HG03135 (cell line): Measurements from ENCODE around the gene CROCC2.

ENCODE experiments used
- ATAC-seq: cut with Tn5 transposase; IDR thresholded peaks from one replicate; pipeline ENCODE4 v1.9.1; 2021; ENCODE audit warnings: mild to moderate bottlenecking, moderate library complexity; ENCODE audit not compliant: unreplicated experiment

The CROCC2 gene

DNA sequence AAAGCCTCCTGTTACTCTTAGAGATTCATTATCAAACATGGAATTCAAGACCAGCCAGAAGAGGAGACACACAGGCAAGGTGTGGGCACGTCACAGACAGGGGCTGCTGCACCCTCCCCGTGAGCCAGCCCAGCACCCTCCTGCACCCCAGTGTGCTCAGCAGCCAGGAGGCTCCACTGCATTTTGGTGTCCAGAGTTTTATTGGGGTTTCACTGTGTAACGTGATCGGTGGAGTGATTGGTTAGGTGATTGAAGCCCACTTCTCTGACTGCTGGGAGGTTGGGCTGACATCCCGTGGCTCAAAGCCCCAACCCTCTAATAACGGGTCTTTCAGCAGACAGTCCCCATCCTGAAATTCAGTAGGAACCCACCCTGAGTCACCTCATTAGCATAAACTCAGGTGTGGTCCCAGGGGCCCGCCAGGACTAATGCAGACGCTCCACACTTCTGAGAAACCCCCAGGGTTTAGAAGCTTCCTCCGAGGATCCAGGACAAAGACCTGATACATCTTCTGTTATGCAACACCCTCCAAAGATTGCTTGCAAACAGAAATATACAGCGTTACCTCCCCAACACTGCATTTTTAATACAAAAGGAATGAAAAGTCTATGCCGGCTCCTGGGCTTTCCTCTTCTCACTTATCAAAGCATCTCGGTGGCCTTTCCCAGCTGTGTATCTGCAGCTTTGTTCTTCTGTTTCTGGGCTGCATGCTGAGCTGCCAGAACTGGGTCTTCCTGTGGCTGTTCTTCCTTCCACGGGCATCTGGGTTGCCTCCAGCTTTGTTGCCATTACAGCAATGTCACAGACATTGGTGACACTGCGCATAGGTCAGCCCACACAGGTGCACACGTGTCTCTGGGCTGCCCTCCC is 48.5 kb downstream of the CROCC2 start:
- ATAC-seq: no peak

DNA sequence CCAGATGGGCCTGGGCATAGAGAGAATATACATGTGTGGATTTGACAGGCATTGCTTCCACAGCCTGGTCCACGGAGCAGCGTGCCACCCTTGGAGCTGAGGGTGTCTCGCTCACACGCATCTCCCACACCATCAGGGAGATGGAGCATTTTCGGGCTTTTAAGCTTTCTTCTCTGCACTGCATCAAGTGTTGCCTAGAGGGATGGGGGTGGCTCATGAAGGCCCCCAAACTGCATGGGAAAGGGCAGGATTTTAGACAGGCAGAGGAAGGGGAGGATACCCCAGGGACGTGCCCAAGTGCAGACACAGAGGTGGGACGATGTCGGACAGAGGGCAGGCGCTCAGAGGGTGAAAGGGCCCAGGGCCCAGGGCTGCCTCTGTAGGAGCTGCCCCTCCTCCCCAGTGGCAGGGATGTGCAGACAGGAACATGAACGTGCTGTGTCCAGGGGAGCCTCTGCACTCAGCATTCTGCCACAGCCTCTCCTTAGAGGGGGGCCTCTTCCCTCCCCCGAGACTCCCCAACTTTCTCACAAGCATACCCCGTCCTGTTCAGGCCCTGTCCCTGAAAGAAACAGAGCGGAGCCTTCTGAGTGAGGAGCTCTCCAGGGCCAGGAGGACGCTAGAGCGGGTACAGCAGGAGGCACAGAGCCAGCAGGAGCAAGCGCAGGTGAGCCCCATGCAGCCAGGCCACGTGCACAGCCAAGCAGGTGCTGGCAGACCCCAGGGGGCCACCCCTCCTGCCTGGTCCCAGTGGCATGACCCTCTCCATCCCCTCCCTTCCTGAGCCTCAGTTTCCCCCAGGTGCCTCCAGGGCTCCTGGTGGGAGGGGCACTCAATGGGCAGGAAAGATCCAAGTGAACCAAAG is 49.4 kb downstream of the CROCC2 start:
- ATAC-seq: no peak

DNA sequence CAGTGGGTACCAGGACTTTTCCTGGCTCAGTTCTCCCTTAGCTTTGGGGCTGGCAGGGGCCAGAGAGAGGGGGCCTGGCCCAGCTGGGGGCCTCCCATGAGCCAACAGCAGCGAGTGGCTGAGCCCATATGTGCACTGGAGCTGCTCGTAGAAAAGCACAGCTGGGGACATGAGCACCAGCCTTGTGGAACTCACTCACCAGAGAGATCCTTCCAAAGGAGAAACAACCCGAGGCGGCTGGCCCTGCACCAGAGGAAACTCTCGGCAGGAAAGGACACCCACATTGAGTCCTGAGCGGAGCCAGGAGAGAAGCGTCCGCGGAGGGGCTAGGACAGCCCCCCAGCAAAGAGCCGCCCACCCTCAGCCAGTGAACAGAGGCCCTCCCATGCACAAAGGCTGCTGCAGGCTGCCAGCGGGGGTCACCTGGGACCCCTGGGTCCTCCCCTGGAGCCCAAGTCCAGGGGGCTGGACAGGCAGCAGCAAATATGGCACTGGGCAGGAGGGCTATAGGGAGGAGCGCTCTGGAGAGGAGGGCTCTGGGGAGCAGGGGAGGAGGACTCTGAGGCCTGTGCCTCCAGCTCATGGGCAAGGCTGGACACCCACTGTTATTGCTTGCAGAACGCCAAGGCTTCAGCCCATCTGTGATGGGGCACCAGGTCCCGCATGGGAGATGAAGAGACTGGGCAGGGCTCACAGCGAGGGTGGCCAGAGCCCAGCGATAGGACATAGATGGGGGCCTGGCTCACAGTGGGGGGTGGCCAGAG is 50.2 kb downstream of the CROCC2 start:
- ATAC-seq: no peak

GRCh38 chr2:240956935-240957655 is 51.0 kb downstream of the CROCC2 start:
- ATAC-seq: no peak

DNA sequence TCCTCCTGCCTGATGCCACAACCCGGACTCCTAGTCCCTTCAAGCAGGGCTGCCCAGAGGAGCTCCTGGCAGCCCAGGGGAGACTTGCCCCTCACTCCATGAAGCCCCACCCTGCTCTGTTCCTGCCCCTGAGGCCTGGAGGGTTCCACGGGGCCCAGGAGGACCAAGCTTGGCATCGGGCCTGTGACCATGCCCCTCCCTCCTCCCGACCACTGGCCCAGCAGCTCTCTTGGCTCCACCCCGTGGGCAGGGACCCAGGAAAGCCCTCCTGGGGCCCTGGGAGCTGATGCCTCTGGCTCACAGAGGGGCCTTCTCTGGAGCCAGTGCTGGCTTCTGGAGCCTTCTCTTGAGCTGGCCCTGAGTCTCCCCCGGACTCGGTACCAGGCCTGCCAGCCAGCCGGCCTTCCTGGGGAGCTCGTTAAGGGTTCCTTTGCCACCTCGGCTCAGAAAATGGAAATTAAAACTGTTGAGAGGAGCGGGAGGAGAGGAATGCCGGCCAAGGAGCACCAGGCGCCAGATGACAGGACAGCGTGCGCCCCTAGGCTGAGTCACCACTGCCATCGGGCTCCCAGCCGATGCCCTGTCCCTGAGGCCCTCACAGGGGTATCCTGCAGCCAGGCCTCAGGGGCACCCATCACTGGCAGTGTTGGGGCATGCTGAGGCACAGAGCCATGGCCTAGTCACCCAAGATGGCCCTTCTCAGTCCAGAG is 51.7 kb downstream of the CROCC2 start:
- no peak for ATAC-seq

- no peak for ATAC-seq
Observed at GRCh38 chr2:240958366-240959213, 52.5 kb downstream of the CROCC2 start.

GRCh38 chr2:240959214-240959940 is 53.2 kb downstream of the CROCC2 start:
- no peak for ATAC-seq

- ATAC-seq: no peak
Observed at GRCh38 chr2:240959941-240960308, 53.8 kb downstream of the CROCC2 start.

- ATAC-seq: no peak
Observed at GRCh38 chr2:240960309-240960970, 54.3 kb downstream of the CROCC2 start.

GRCh38 chr2:240960971-240961876 is 55.1 kb downstream of the CROCC2 start:
- no peak for ATAC-seq

DNA sequence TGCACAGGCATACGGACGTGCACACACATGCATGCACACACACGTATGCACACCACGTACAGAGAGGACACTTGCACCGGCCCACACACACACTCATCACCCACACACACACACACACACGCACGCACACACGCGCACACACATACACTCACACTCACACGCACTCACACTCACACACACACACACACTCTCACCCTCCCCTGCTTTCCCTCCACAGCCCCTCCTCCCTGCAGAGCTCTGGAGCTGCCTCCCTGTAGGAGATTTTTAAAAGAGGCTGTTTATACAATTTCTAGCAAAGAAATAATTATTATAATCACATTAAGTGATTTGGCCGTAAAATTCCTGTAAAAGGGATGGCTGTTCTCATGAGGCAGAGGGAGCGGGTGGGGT is 55.8 kb downstream of the CROCC2 start:
- no peak for ATAC-seq

GRCh38 chr2:240962300-240963064 is 56.3 kb downstream of the CROCC2 start:
- no peak for ATAC-seq

- no peak for ATAC-seq
Observed at GRCh38 chr2:240963065-240963867, 57.1 kb downstream of the CROCC2 start.

GRCh38 chr2:240963868-240964703 is 58.0 kb downstream of the CROCC2 start:
- no peak for ATAC-seq
